ENCODE results near the gene NHSL2.
"Not testable (repeated sequence)": the region's sequence is repeated elsewhere in the genome, so short reads cannot be mapped to it uniquely, and the experiment has no call there.

The NHSL2 gene

GRCh38 chrX:72130156-72130761 lies 219.6 kb downstream of the NHSL2 start:
- DNase-seq (ENCODE audit: low read depth): no peak

GRCh38 chrX:72130762-72131250 lies 220.2 kb downstream of the NHSL2 start:
- DNase-seq (ENCODE audit: low read depth): no peak

GRCh38 chrX:72131317-72132294 lies 221.0 kb downstream of the NHSL2 start, which contains the start of gene RTL5:
TSS of gene RTL5 (minus strand) at chrX:72131915.
- peak; percentile 78 for DNase-seq (ENCODE audit: low read depth)

- no peak for DNase-seq (ENCODE audit: low read depth)
These were observed 221.8 kb downstream of the NHSL2 start for GRCh38 chrX:72132456-72132855.

GRCh38 chrX:72133851-72134546 lies 223.4 kb downstream of the NHSL2 start:
- no peak for DNase-seq (ENCODE audit: low read depth)

- no peak for DNase-seq (ENCODE audit: low read depth)
These were observed 227.3 kb downstream of the NHSL2 start for GRCh38 chrX:72137846-72138495.

- no peak for DNase-seq (ENCODE audit: low read depth)
These were observed 228.9 kb downstream of the NHSL2 start for GRCh38 chrX:72139538-72139937.

DNA sequence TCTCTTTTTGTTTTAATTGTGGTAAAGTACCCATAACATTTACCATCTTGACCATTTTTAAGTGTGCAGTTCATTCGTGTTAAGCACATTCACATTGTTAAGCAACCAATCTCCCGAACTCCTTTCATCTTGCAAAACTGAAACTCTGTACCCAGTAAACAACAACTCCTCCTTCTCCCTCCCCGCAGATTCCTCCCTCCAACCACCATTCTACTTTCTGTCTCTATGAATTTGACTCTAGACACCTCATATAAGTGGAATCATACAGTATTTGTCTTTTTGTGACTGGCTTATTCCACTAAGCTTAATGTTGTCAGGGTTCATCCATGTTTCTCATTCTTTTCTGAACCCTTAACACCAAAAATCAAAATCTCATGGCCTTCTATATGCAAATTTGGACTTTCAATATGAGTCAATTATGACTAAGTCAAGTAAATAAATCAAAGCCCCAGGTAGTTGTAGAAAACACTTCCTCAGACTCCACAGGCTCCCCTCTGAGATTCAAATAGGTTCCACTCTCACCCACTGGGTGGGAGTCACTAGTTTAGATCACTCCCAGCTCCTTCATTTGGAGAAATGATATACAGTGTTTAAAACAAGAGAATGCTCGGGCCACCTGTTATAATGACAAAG lies 230.8 kb downstream of the NHSL2 start:
- peak; percentile 75 for DNase-seq (ENCODE audit: low read depth)

GRCh38 chrX:72142094-72142793 lies 231.6 kb downstream of the NHSL2 start:
- DNase-seq (ENCODE audit: low read depth): peak; percentile 91

- DNase-seq (ENCODE audit: low read depth): peak; percentile 49
These were observed 232.4 kb downstream of the NHSL2 start for GRCh38 chrX:72142794-72143608.

GRCh38 chrX:72143609-72143907 lies 232.9 kb downstream of the NHSL2 start:
- peak; percentile 55 for DNase-seq (ENCODE audit: low read depth)

GRCh38 chrX:72145181-72145580 lies 234.5 kb downstream of the NHSL2 start:
- DNase-seq (ENCODE audit: low read depth): peak; percentile 17

GRCh38 chrX:72146527-72146926 lies 235.9 kb downstream of the NHSL2 start:
- no peak for DNase-seq (ENCODE audit: low read depth)

GRCh38 chrX:72158773-72159172 lies 248.1 kb downstream of the NHSL2 start:
- DNase-seq (ENCODE audit: low read depth): no peak

GRCh38 chrX:72159769-72160168 lies 249.1 kb downstream of the NHSL2 start:
- DNase-seq (ENCODE audit: low read depth): no peak

- DNase-seq (ENCODE audit: low read depth): no peak
These were observed 254.9 kb downstream of the NHSL2 start for GRCh38 chrX:72165551-72165950.

GRCh38 chrX:72169008-72169728 lies 258.5 kb downstream of the NHSL2 start:
- no peak for DNase-seq (ENCODE audit: low read depth)

DNA sequence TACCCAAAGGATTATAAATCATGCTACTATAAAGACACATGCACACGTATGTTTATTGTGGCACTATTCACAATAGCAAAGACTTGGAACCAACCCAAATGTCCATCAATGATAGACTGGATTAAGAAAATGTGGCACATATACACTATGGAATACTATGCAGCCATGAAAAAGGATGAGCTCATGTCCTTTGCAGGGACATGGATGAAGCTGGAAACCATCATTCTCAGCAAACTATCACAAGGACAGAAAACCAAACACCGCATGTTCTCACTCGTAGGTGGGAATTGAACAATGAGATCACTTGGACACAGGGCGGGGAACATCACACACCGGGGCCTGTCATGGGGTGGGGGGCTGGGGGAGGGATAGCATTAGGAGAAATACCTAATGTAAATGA lies 265.6 kb downstream of the NHSL2 start:
- not testable (repeated sequence) for DNase-seq (ENCODE audit: low read depth)

GRCh38 chrX:72176981-72177380 lies 266.3 kb downstream of the NHSL2 start:
- DNase-seq (ENCODE audit: low read depth): no peak
